T-helper 22 cell (primary cell): ENCODE results near the gene FAHD2A.
"Not testable (repeated sequence)": the region's sequence is repeated elsewhere in the genome, so short reads cannot be mapped to it uniquely, and the experiment has no call there.

Experiments used
- DNase-seq: peaks from one replicate; pipeline ENCODE4 v3.0.0-alpha.2; 2020; ENCODE audit warnings: low read depth

FAHD2A gene

GRCh38 chr2:95376311-95377215, 25.9 kb upstream of the FAHD2A start:
- DNase-seq, result no peak

- DNase-seq, result no peak
Measured at GRCh38 chr2:95377216-95378123, 25.0 kb upstream of the FAHD2A start.

GRCh38 chr2:95378281-95378680, 24.2 kb upstream of the FAHD2A start:
- DNase-seq, result not testable (repeated sequence)

- DNase-seq, result no peak
Measured at GRCh38 chr2:95379371-95379831, 23.1 kb upstream of the FAHD2A start.

- no peak for DNase-seq
Measured at GRCh38 chr2:95380280-95380679, 22.2 kb upstream of the FAHD2A start.

- DNase-seq, result no peak
Measured at GRCh38 chr2:95380731-95381130, 21.8 kb upstream of the FAHD2A start.

GRCh38 chr2:95381212-95382191, 21.0 kb upstream of the FAHD2A start:
- no peak for DNase-seq

GRCh38 chr2:95382192-95382591, 20.3 kb upstream of the FAHD2A start:
- DNase-seq, result no peak

GRCh38 chr2:95382686-95383634, 19.5 kb upstream of the FAHD2A start:
- DNase-seq, result no peak

- DNase-seq, result no peak
Measured at GRCh38 chr2:95383635-95384027, 18.9 kb upstream of the FAHD2A start.

- no peak for DNase-seq
Measured at GRCh38 chr2:95384854-95385569, 17.5 kb upstream of the FAHD2A start.

GRCh38 chr2:95385570-95385984, 16.9 kb upstream of the FAHD2A start:
- DNase-seq, result no peak

- DNase-seq, result no peak
Measured at GRCh38 chr2:95386031-95386430, 16.5 kb upstream of the FAHD2A start.

GRCh38 chr2:95387358-95387757, 15.2 kb upstream of the FAHD2A start:
- no peak for DNase-seq

- DNase-seq, result no peak
Measured at GRCh38 chr2:95388091-95388692, 14.3 kb upstream of the FAHD2A start.

GRCh38 chr2:95388856-95389244, 13.7 kb upstream of the FAHD2A start:
- no peak for DNase-seq

- DNase-seq, result no peak
Measured at GRCh38 chr2:95389245-95390119, 13.0 kb upstream of the FAHD2A start.

- DNase-seq, result no peak
Measured at GRCh38 chr2:95390272-95390880, 12.1 kb upstream of the FAHD2A start.
